ENCODE data around the gene HMCN1.

HMCN1 gene

GRCh38 chr1:185974367-185975170 lies 240.4 kb downstream of the HMCN1 start:
- no peak for TF ChIP-seq JUND (IDR thresholded peaks at IDR 0.05; ENCODE audit: low read depth)
- in situ Hi-C loops (cut with HindIII; ENCODE audit: low pct_unique_long_range_greater_than_20kb, low sequenced_read_pairs) = no loop called here

DNA sequence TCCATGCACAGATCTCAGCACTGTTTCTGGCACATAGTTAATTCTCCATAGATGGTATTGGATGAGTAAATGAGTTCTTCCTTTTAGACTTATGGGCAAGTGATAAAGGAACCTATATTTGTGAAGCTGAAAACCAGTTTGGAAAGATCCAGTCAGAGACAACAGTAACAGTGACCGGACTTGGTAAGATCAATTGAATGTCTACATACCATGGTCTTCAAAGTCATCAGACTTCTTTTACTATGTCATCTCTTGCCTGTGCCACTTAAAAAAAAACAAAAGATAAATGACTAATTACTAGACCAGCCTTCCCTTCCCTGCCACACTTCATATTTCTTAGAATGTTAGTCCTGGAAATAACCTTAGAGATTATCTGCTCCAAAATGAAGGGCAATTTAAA lies 246.7 kb downstream of the HMCN1 start:
- DNase-seq (ENCODE audit: low read depth in 1 of 2, low spot score in 1 of 2) = no peak
- no peak for TF ChIP-seq JUND (IDR thresholded peaks at IDR 0.05; ENCODE audit: low read depth)
- in situ Hi-C loops (cut with HindIII; ENCODE audit: low pct_unique_long_range_greater_than_20kb, low sequenced_read_pairs) = no loop called here

More at GRCh38 chr1:185974367-185975170, 240.4 kb downstream of the HMCN1 start:
- DNase-seq (ENCODE audit: low read depth in 1 of 2, low spot score in 1 of 2) = no peak

- in situ Hi-C loops (cut with HindIII; ENCODE audit: low pct_unique_long_range_greater_than_20kb, low sequenced_read_pairs) = no loop called here
- TF ChIP-seq JUND (IDR thresholded peaks at IDR 0.05; ENCODE audit: low read depth) = no peak
- no peak for DNase-seq (ENCODE audit: low read depth in 1 of 2, low spot score in 1 of 2)
Observed at GRCh38 chr1:185984113-185984836, 250.1 kb downstream of the HMCN1 start.

- no peak for DNase-seq (ENCODE audit: low read depth in 1 of 2, low spot score in 1 of 2)
- no peak for TF ChIP-seq JUND (IDR thresholded peaks at IDR 0.05; ENCODE audit: low read depth)
- in situ Hi-C loops (cut with HindIII; ENCODE audit: low pct_unique_long_range_greater_than_20kb, low sequenced_read_pairs) = no loop called here
Observed at GRCh38 chr1:185987611-185988321, 253.6 kb downstream of the HMCN1 start.

DNA sequence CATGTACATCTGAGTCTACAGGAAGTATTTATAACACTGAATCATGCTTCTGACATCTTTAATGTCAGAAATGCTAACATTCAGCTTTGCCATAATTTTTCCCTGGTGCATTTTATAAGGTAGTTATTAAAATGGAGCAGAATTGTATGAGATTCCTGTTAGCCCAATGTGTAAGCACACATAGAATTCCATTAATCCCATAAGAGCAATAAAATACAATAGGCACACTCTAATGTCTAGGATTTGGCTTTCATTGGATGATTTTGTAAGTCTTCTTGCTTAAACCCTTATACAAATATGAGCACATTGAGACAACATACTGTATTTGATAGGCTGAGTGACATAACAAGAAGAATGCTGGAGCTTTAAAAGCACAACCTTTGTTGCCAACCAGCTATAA lies 256.4 kb downstream of the HMCN1 start:
- in situ Hi-C loops (cut with HindIII; ENCODE audit: low pct_unique_long_range_greater_than_20kb, low sequenced_read_pairs) = no loop called here
- no peak for DNase-seq (ENCODE audit: low read depth in 1 of 2, low spot score in 1 of 2)
- TF ChIP-seq JUND (IDR thresholded peaks at IDR 0.05; ENCODE audit: low read depth) = no peak

DNA sequence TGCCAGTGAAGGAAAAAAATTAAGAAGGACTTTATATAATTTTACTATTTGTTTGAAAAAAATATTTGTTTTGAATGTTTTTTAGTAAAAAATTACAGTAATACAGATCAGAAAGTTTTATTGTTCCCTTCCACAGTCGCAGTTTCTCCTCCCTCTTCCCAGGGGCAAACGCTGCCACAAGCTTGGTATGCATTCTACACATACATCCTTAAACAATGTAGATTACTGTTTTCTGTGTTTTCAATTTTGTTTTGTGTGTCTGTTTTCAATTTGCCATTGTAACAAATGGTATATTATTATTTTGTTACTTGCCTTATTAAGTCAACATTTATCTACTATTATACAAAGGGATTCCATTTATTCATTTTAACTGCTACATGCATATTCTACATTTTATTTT lies 257.1 kb downstream of the HMCN1 start:
- in situ Hi-C loops (cut with HindIII; ENCODE audit: low pct_unique_long_range_greater_than_20kb, low sequenced_read_pairs) = no loop called here
- TF ChIP-seq JUND (IDR thresholded peaks at IDR 0.05; ENCODE audit: low read depth) = no peak
- no peak for DNase-seq (ENCODE audit: low read depth in 1 of 2, low spot score in 1 of 2)

DNA sequence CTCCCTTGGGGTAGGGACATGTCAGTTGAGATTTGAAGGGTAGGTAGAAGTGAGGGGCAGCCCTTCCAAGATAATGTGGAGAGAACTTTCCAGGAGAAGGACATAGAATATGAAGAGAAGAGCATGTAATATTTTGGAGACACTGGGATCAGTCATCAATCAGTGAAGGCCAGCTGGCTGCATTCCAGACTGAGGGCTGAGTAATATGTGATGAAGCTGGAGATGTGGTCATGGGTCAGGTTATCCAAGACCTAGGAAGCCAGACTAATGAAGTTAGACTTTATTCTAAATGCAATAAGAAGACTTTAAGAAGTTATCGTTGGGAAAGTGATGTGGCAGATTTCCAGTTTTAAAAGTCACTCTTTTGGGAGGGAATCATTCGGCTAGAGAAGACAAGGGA lies 262.0 kb downstream of the HMCN1 start:
- in situ Hi-C loops (cut with HindIII; ENCODE audit: low pct_unique_long_range_greater_than_20kb, low sequenced_read_pairs) = no loop called here
- TF ChIP-seq JUND (IDR thresholded peaks at IDR 0.05; ENCODE audit: low read depth) = no peak
- DNase-seq (ENCODE audit: low read depth in 1 of 2, low spot score in 1 of 2) = no peak

DNA sequence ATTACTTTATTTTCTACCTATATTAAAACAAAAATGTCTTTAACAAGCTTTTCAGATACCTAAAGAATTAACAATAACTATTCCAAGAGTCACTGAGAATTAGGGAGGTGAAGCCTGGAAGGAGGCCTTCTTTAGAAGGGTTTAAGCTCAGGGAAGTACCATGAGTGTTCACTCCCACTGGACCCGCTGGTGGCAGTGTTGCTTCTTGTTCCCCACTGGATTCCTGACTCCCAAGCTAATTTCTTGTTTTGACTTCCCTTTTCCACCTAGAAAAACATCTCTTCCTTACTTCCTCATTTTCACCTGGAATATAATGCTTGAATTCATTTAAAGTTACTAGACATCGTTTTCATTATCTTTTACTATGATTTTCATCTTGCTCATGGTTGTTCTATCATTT lies 264.2 kb downstream of the HMCN1 start:
- no peak for TF ChIP-seq JUND (IDR thresholded peaks at IDR 0.05; ENCODE audit: low read depth)
- DNase-seq (ENCODE audit: low read depth in 1 of 2, low spot score in 1 of 2) = peak; percentile 21 to 78
- in situ Hi-C loops (cut with HindIII; ENCODE audit: low pct_unique_long_range_greater_than_20kb, low sequenced_read_pairs) = no loop called here

DNA sequence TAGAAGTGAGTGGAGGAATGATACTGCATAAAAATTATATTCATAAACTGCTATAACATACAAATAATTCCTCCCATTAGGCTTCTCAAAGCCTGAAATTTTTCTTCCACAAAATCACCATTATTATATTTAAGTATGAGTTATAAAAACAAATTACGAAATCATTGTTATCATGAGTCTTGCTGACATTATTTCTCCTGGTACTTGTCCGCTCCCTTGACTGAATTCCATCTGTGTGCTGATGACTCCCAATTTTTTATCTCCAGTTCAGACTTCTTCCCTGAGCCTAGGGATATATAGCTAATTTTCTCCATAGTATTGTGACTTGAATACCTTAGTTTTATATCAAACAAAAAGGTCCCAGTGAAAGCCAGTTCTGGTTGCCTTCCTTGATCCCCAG lies 268.2 kb downstream of the HMCN1 start:
- DNase-seq (ENCODE audit: low read depth in 1 of 2, low spot score in 1 of 2) = no peak
- TF ChIP-seq JUND (IDR thresholded peaks at IDR 0.05; ENCODE audit: low read depth) = no peak
- in situ Hi-C loops (cut with HindIII; ENCODE audit: low pct_unique_long_range_greater_than_20kb, low sequenced_read_pairs) = no loop called here

- in situ Hi-C loops (cut with HindIII; ENCODE audit: low pct_unique_long_range_greater_than_20kb, low sequenced_read_pairs) = no loop called here
Observed at GRCh38 chr1:186009039-186009737, 275.0 kb downstream of the HMCN1 start.

DNA sequence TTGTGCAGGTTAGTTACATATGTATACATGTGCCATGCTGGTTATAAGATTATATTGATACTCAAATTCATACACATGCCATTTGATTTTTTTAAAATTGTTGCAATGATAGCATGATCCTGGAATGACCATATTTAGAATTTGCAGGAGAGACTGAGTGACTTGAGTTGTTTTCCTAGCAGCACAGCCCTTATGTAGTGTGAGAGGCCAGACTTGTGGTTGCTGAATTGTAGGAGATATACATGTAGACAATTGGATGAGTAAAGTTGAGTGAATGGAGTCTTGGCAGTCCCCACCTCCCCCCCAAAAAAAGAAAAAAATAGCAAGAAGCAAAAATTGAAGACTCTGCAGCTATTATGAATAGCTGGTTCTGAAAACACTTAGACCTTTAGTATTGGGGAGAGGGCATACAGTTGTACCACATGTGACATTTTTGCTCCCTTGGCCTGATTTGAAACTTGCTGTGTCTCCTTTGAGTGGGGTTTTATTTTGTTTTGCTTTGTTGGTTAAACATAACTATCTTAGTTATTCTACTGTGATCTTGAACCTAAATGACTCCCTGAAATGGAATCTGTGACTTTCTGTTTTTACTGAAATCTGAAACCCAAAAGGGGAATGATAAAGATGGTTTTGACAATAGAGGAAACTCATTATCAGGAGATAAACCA lies 280.3 kb downstream of the HMCN1 start:
- in situ Hi-C loops (cut with HindIII; ENCODE audit: low pct_unique_long_range_greater_than_20kb, low sequenced_read_pairs) = no loop called here
- no peak for DNase-seq (ENCODE audit: low read depth in 1 of 2, low spot score in 1 of 2)
- TF ChIP-seq JUND (IDR thresholded peaks at IDR 0.05; ENCODE audit: low read depth) = no peak

More at GRCh38 chr1:186009039-186009737, 275.0 kb downstream of the HMCN1 start:
- TF ChIP-seq JUND (IDR thresholded peaks at IDR 0.05; ENCODE audit: low read depth) = no peak
- no peak for DNase-seq (ENCODE audit: low read depth in 1 of 2, low spot score in 1 of 2)

- in situ Hi-C loops (cut with HindIII; ENCODE audit: low pct_unique_long_range_greater_than_20kb, low sequenced_read_pairs) = no loop called here
- TF ChIP-seq JUND (IDR thresholded peaks at IDR 0.05; ENCODE audit: low read depth) = no peak
- DNase-seq (ENCODE audit: low read depth in 1 of 2, low spot score in 1 of 2) = no peak
Observed at GRCh38 chr1:186016856-186017255, 282.7 kb downstream of the HMCN1 start.

Measured in T47D (cell line).